OCI-LY7 (cell line): ENCODE data around the gene NDUFA8. TPM values are rescaled to one million over a fixed set of nuclear protein-coding genes. Genes with fewer than 3 reads are reported as not detected.

Experiments used
- BruUV-seq: library from RNA; stranded (reverse); fragments of 400-500 nt; replicated peaks from 2 replicates; lab custom pipeline; 2021; lab: Mats Ljungman, UMichigan
- CTCF ChIA-PET: fragments of 300-600 bp; sonication (Branson Sonifier 250); formaldehyde crosslinking; loops from one replicate; lab custom pipeline; 2022; ENCODE audit warnings: antibody characterized with exemption; ENCODE audit not compliant: unreplicated experiment; lab: Charles Lee
- POLR2A ChIA-PET: fragments of 300-600 bp; sonication (Branson Sonifier 250); formaldehyde crosslinking; loops from one replicate; lab custom pipeline; 2022; ENCODE audit warnings: antibody characterized with exemption; lab: Charles Lee
- DNase-seq: peaks from one replicate; pipeline ENCODE4 v3.0.0-alpha.2; 2015; ENCODE audit warnings: low spot score
- H2AFZ ChIP-seq: fragments of 200-600 bp; sonication (generic), shearing (Covaris generic); 2 replicates; pipeline ENCODE4 v1.6.1; 2014; ENCODE audit warnings: mild to moderate bottlenecking, antibody characterized with exemption, low read length, moderate library complexity
- H3K27ac ChIP-seq: fragments of 200-600 bp; sonication (generic); 2 replicates; pipeline ENCODE4 v1.5.1; 2014; ENCODE audit warnings: mixed run types, low read depth, mild to moderate bottlenecking, moderate library complexity, low read length, inconsistent platforms; ENCODE audit not compliant: poor library complexity, severe bottlenecking
- H3K36me3 ChIP-seq: fragments of 200-600 bp; sonication (generic); 2 replicates; pipeline ENCODE4 v1.6.1; 2014; ENCODE audit warnings: mild to moderate bottlenecking, antibody characterized with exemption, low read length, moderate library complexity, mixed read lengths; ENCODE audit not compliant: insufficient read depth
- H3K4me1 ChIP-seq: fragments of 200-600 bp; sonication (generic); 2 replicates; pipeline ENCODE4 v1.5.1; 2014; ENCODE audit warnings: mild to moderate bottlenecking, low read length; ENCODE audit not compliant: insufficient read depth, poor library complexity, severe bottlenecking
- H3K4me2 ChIP-seq: fragments of 200-600 bp; sonication (generic); 2 replicates; pipeline ENCODE4 v1.6.1; 2014; ENCODE audit warnings: mild to moderate bottlenecking, low read length
- H3K4me3 ChIP-seq: fragments of 200-600 bp; sonication (generic); 2 replicates; pipeline ENCODE4 v1.5.1; 2014; ENCODE audit warnings: mild to moderate bottlenecking, low read depth, low read length; ENCODE audit not compliant: poor library complexity, severe bottlenecking
- H3K79me2 ChIP-seq: fragments of 200-600 bp; sonication (generic); 2 replicates; pipeline ENCODE4 v1.6.1; 2016; ENCODE audit warnings: low read depth, mild to moderate bottlenecking, low read length, moderate library complexity, mixed read lengths; ENCODE audit not compliant: insufficient read depth
- H3K9me2 ChIP-seq: fragments of 200-600 bp; sonication (generic); 2 replicates; pipeline ENCODE4 v1.6.1; 2016; ENCODE audit warnings: mild to moderate bottlenecking, low read length, mixed read lengths; ENCODE audit not compliant: insufficient read depth
- H3K9me3 ChIP-seq: fragments of 200-600 bp; sonication (generic); 2 replicates; pipeline ENCODE4 v1.6.1; 2014; ENCODE audit warnings: mild to moderate bottlenecking, mixed run types, low read length, mixed read lengths
- H4K20me1 ChIP-seq: fragments of 200-600 bp; sonication (generic); 2 replicates; pipeline ENCODE4 v1.6.1; 2014; ENCODE audit warnings: mild to moderate bottlenecking, antibody characterized with exemption, low read length, moderate library complexity, mixed read lengths; ENCODE audit not compliant: insufficient read depth
- EZH2phosphoT487 ChIP-seq: fragments of 200-600 bp; sonication (generic); IDR thresholded peaks from 2 replicates; pipeline ENCODE4 v1.6.1; 2018; ENCODE audit warnings: low read depth, borderline replicate concordance, mild to moderate bottlenecking, mixed run types, antibody characterized with exemption, low read length, moderate library complexity, mixed read lengths
- intact Hi-C: fragments of 100-400 bp; cut with micrococcal nuclease; formaldehyde crosslinking; loops from one replicate; pipeline ENCODE4 v1.10.0; 2022; ENCODE audit not compliant: unreplicated experiment
- total RNA-seq, 2 experiments: library from RNA; depleted of rRNA in 1 of 2; stranded (reverse); fragments of >200 nt in 1 of 2; shearing (Covaris generic) in 1 of 2; gene quantifications; 2 replicates each; pipeline ENCODE4 v1.2.3, GENCODE V29; 2014 to 2022
- TF ChIP-seq, protein P1 (sequence below): fragments of 200-600 bp; sonication (generic); conservative IDR thresholded peaks from 2 replicates; pipeline ENCODE4 v1.5.1; 2014; ENCODE audit warnings: mild to moderate bottlenecking, antibody characterized with exemption, low read length, moderate library complexity, mixed read lengths

The NDUFA8 gene
- total RNA-seq, 2 experiments from 2014 or later = 24.2 to 51.0 TPM

DNA sequence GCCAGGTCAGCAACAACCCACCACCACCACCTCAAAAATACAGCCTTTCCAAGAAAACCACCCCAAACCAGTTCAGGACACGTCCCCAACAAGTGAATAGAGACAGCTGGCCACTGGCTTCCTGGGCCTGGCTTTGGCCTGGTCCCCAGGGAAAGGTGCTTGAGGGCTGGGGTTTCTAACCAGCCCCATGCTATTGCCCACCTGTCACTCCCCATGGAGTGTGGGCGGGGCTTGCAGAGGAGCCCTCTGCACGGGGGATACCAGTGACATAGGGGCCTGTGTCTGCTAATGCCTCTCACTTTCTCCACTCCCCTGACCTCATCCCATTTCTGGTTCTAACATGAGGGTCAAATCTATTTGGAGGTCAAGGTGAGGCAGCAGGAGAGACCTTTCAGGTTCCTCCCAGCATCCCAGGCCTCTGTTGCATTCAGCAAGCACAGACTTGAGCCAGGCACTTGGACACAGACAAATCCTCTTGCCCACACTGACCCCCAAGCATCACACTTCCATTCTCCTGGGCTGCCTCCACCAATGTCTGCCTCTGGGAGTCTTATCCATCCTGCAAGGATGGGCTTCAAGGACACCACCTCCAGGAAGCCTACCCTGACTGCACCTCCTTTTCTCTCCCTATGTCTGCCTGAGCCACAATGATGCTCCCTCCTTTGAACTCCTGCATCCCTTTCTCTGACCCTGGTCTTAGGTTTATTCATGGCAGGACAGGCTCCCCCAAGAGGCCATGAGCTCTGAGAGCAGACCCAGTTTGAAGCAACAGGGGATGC is 50.4 kb downstream of the NDUFA8 start:
- BruUV-seq = no TSS peak
- ChIA-PET POLR2A (no interaction called here), CTCF (no interaction called here)
- no peaks in the 10 kb centered on the region for H4K20me1 ChIP-seq
- no peaks in the 10 kb centered on the region for H3K36me3 ChIP-seq
- DNase-seq = no peak
- H3K79me2 ChIP-seq = no peaks in the 10 kb centered on the region
- H3K9me2 ChIP-seq = no peaks in the 10 kb centered on the region
- H3K4me1 ChIP-seq = no peaks in the 10 kb centered on the region
- no peak overlapping the region for H3K4me2 ChIP-seq
- H3K9me3 ChIP-seq = peaks cover under 1% of the 10 kb centered on the region
- H3K27ac ChIP-seq = no peak overlapping the region
- no peak overlapping the region for H3K4me3 ChIP-seq
- H2AFZ ChIP-seq = no peak overlapping the region
- TF ChIP-seq, protein P1, sequence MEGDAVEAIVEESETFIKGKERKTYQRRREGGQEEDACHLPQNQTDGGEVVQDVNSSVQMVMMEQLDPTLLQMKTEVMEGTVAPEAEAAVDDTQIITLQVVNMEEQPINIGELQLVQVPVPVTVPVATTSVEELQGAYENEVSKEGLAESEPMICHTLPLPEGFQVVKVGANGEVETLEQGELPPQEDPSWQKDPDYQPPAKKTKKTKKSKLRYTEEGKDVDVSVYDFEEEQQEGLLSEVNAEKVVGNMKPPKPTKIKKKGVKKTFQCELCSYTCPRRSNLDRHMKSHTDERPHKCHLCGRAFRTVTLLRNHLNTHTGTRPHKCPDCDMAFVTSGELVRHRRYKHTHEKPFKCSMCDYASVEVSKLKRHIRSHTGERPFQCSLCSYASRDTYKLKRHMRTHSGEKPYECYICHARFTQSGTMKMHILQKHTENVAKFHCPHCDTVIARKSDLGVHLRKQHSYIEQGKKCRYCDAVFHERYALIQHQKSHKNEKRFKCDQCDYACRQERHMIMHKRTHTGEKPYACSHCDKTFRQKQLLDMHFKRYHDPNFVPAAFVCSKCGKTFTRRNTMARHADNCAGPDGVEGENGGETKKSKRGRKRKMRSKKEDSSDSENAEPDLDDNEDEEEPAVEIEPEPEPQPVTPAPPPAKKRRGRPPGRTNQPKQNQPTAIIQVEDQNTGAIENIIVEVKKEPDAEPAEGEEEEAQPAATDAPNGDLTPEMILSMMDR = no peak
- intact Hi-C loops = no loop called here

DNA sequence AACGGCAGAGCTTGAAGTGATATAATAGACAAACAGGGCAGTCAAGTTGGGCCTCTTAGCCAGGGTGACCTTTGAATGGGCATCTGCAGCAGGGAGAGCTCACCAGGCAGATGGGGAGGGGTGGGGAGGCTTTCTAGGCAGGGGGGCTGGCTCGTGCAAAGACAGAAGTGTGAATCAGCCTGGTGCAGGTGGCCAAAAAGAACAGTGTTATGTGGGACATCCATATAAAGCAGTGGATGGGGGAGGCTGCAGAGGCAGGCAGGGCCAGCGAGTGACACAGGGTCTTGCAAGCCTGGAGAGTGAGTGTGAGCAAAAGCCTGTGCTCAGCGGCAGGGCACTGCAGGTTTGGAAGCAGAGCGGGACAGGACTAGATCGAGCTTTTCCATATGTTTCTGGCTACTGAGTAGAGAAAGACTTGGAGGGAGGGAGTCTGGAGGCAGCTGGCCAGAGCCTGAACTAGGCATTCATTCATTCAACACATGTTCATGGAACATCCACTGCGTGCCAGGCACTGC is 52.2 kb downstream of the NDUFA8 start:
- no peak for DNase-seq
- no peaks in the 10 kb centered on the region for H3K36me3 ChIP-seq
- H3K4me3 ChIP-seq = no peak overlapping the region
- BruUV-seq = no TSS peak
- H3K4me2 ChIP-seq = no peak overlapping the region
- no peak overlapping the region for H2AFZ ChIP-seq
- H3K4me1 ChIP-seq = no peaks in the 10 kb centered on the region
- H3K9me2 ChIP-seq = no peaks in the 10 kb centered on the region
- CTCF ChIA-PET = interaction anchor here (1.2 kb wide), 1 partner anchor 8 kb away, joined by 4 read pairs; no protein-coding TSS in a partner anchor
- H3K79me2 ChIP-seq = no peaks in the 10 kb centered on the region
- peaks cover 5% of the 10 kb centered on the region for H3K9me3 ChIP-seq
- POLR2A ChIA-PET = no interaction called here
- no peaks in the 10 kb centered on the region for H4K20me1 ChIP-seq
- H3K27ac ChIP-seq = no peak overlapping the region
- TF ChIP-seq, protein P1 = no peak
- TF ChIP-seq EZH2phosphoT487 = no peak
- intact Hi-C loops = no loop called here

DNA sequence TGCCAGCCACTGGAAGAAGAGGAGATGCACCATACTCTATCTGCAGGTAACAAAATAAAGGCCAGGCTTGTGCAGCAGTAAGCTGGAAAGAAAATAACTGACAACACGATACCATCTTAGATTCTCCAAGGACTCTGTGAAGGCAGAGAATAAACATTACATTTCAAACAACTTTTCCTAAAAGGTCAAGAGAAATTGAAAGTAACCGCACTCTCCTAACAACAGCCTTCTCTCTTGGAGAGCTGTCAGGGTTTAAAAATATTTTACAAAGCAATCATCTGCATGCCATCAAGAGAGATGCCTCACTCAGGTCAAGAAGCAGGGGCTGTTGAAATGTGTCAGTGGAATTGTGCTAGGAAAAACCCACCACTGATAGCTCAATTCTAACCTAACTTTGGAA is 53.0 kb downstream of the NDUFA8 start:
- no peak for DNase-seq
- H4K20me1 ChIP-seq = no peaks in the 10 kb centered on the region
- H3K4me1 ChIP-seq = no peaks in the 10 kb centered on the region
- ChIA-PET POLR2A (no interaction called here), CTCF (no interaction called here)
- no peak overlapping the region for H2AFZ ChIP-seq
- H3K9me2 ChIP-seq = no peaks in the 10 kb centered on the region
- peaks cover 5% of the 10 kb centered on the region for H3K9me3 ChIP-seq
- H3K27ac ChIP-seq = no peak overlapping the region
- intact Hi-C loops = no loop called here
- H3K4me3 ChIP-seq = no peak overlapping the region
- BruUV-seq = no TSS peak
- H3K79me2 ChIP-seq = no peaks in the 10 kb centered on the region
- no peak overlapping the region for H3K4me2 ChIP-seq
- TF ChIP-seq, protein P1 = no peak
- no peak for TF ChIP-seq EZH2phosphoT487
- no peaks in the 10 kb centered on the region for H3K36me3 ChIP-seq
